Measurements from ENCODE around the gene FAM53C. TPM values are rescaled to one million over a fixed set of nuclear protein-coding genes. Genes with fewer than 3 reads are reported as not detected.

Gene FAM53C
- total and polyA plus RNA-seq, 10 donors, result 6.8 to 42.0 (median 29.4) TPM

- H3K27ac ChIP-seq, result peak overlapping the region; percentile 90 to 98 (median 96)
- 0 to 4% (median 1%) methylated on average over 4 to 22 of the region's 22 CpGs for WGBS, 5 donors
- no peaks in the 10 kb centered on the region for H3K9me3 ChIP-seq
- intact Hi-C loops (cut with DNase I; ENCODE audit: low total_unique reads), result no loop called here
- H3K27me3 ChIP-seq (replicated peaks in 1 of 7), result no peaks in the 10 kb centered on the region
- H3K4me3 ChIP-seq, result peak overlapping the region; percentile 71 to 94 (median 88)
- no peak for DNase-seq
- TF ChIP-seq, protein P1, sequence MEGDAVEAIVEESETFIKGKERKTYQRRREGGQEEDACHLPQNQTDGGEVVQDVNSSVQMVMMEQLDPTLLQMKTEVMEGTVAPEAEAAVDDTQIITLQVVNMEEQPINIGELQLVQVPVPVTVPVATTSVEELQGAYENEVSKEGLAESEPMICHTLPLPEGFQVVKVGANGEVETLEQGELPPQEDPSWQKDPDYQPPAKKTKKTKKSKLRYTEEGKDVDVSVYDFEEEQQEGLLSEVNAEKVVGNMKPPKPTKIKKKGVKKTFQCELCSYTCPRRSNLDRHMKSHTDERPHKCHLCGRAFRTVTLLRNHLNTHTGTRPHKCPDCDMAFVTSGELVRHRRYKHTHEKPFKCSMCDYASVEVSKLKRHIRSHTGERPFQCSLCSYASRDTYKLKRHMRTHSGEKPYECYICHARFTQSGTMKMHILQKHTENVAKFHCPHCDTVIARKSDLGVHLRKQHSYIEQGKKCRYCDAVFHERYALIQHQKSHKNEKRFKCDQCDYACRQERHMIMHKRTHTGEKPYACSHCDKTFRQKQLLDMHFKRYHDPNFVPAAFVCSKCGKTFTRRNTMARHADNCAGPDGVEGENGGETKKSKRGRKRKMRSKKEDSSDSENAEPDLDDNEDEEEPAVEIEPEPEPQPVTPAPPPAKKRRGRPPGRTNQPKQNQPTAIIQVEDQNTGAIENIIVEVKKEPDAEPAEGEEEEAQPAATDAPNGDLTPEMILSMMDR (IDR thresholded peaks at IDR 0.05 in 8 of 11, conservative IDR thresholded peaks at IDR 0.05 in 3 of 11), result no peak
- TF ChIP-seq POLR2AphosphoS5 (IDR thresholded peaks at IDR 0.05) (no peak), POLR2A (IDR thresholded peaks at IDR 0.05) (no peak)
- peaks cover 0 to 29% (median 19%) of the 10 kb centered on the region in 6 donors for H3K36me3 ChIP-seq
- peaks cover 15 to 60% (median 35%) of the 10 kb centered on the region in 6 donors for H3K4me1 ChIP-seq
These were observed 485 bp downstream of the FAM53C start for GRCh38 chr5:138338411-138339090.

DNA sequence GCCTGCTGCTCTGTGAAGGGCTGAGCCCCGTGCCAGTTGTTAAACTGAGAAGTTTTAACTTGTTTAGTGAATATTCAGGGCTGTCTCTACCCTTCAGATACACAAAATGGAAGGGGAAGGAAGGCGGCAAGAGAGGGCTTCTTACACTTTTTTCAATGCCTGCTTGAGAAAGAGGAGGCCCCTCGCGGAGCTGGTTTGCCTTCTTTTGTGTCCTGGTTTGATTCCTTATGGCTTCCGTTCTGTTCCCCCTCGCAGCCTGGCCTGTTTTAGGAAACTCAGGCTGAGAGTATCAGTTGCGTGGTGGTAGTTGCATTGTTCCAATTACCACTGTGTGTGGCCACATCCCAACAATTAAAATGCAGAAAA, 1.0 kb downstream of the FAM53C start:
- H3K27ac ChIP-seq, result peak overlapping the region; percentile 90 to 98 (median 96)
- H3K4me3 ChIP-seq, result peak overlapping the region; percentile 71 to 94 (median 88)
- no peak for DNase-seq
- H3K36me3 ChIP-seq, result peaks cover 0 to 34% (median 23%) of the 10 kb centered on the region in 6 donors
- TF ChIP-seq POLR2AphosphoS5 (IDR thresholded peaks at IDR 0.05), result no peak
- TF ChIP-seq, protein P1 (IDR thresholded peaks at IDR 0.05 in 8 of 11, conservative IDR thresholded peaks at IDR 0.05 in 3 of 11), result no peak
- TF ChIP-seq POLR2A (IDR thresholded peaks at IDR 0.05), result no peak
- H3K9me3 ChIP-seq, result no peaks in the 10 kb centered on the region
- intact Hi-C loops (cut with DNase I; ENCODE audit: low total_unique reads), result no loop called here
- peaks cover 15 to 65% (median 35%) of the 10 kb centered on the region in 6 donors for H3K4me1 ChIP-seq
- 8 to 17% (median 10%) methylated on average over 7 of the region's 7 CpGs for WGBS, 5 donors
- H3K27me3 ChIP-seq (replicated peaks in 1 of 7), result no peaks in the 10 kb centered on the region

GRCh38 chr5:138339464-138339863, 1.4 kb downstream of the FAM53C start:
- WGBS, 5 donors, result 16 to 43% (median 27%) methylated on average over 2 of the region's 2 CpGs
- DNase-seq, result no peak
- no peaks in the 10 kb centered on the region for H3K27me3 ChIP-seq (replicated peaks in 1 of 7)
- peak overlapping the region in 7 of 8 donors; percentile 71 to 94 (median 87) for H3K4me3 ChIP-seq
- TF ChIP-seq, protein P1 (IDR thresholded peaks at IDR 0.05 in 8 of 11, conservative IDR thresholded peaks at IDR 0.05 in 3 of 11), result no peak
- peak in 1 of 3 donors; percentile 19 for TF ChIP-seq POLR2AphosphoS5 (IDR thresholded peaks at IDR 0.05)
- intact Hi-C loops (cut with DNase I; ENCODE audit: low total_unique reads), result no loop called here
- H3K27ac ChIP-seq, result peak overlapping the region; percentile 90 to 98 (median 96)
- no peaks in the 10 kb centered on the region for H3K9me3 ChIP-seq
- H3K4me1 ChIP-seq, result peaks cover 15 to 67% (median 35%) of the 10 kb centered on the region in 6 donors
- H3K36me3 ChIP-seq, result peaks cover 0 to 38% (median 27%) of the 10 kb centered on the region in 6 donors

- H3K9me3 ChIP-seq, result no peaks in the 10 kb centered on the region
- H3K36me3 ChIP-seq, result peaks cover 3 to 43% (median 33%) of the 10 kb centered on the region in 6 donors
- 88 to 97% (median 94%) methylated on average over 3 of the region's 3 CpGs for WGBS, 5 donors
- DNase-seq, result no peak
- peak overlapping the region in 5 of 8 donors; percentile 71 to 94 (median 89) for H3K4me3 ChIP-seq
- TF ChIP-seq POLR2A (IDR thresholded peaks at IDR 0.05) (no peak), POLR2AphosphoS5 (IDR thresholded peaks at IDR 0.05) (no peak)
- TF ChIP-seq, protein P1 (IDR thresholded peaks at IDR 0.05 in 8 of 11, conservative IDR thresholded peaks at IDR 0.05 in 3 of 11), result no peak
- H3K4me1 ChIP-seq, result peaks cover 15 to 67% (median 35%) of the 10 kb centered on the region in 6 donors
- intact Hi-C loops (cut with DNase I; ENCODE audit: low total_unique reads), result no loop called here
- peak overlapping the region in 7 of 8 donors; percentile 93 to 98 (median 96) for H3K27ac ChIP-seq
- no peaks in the 10 kb centered on the region for H3K27me3 ChIP-seq (replicated peaks in 1 of 7)
These were observed 1.9 kb downstream of the FAM53C start for GRCh38 chr5:138340008-138340407.
